Stimulated activated CD4-positive, alpha-beta T cell treated with anti-CD3 and anti-CD28 coated beads, Interleukin-15, amount 100 ng/mL, for 24 hours (primary cell): ENCODE data around the gene MAML3.

Experiments
- DNase-seq: peaks from one replicate; pipeline ENCODE4 v3.0.0-alpha.2; 2020

The MAML3 gene

DNA sequence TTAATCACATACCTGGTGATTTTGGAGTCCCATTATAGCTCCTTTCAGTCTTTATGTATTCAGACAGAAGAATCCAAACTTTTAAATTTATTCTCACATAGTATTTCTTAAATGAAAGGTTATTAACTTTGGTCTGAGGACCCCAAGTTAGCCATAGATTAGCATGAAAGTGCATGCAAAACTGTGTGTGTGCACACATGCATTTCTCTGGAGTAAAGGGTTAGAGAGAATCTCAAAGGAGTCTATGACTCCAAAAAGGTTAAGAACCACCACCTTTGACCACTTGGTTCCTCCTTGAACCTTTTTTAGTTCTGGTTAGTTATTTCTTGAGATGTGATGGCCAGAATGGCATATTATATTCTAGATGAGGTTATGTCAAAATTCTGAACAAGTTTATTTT is 386.4 kb downstream of the MAML3 start:
- DNase-seq = no peak

- no peak for DNase-seq
These were observed 386.8 kb downstream of the MAML3 start for GRCh38 chr4:139767168-139767567.

GRCh38 chr4:139764686-139765310 is 389.2 kb downstream of the MAML3 start:
- no peak for DNase-seq

GRCh38 chr4:139764182-139764581 is 389.8 kb downstream of the MAML3 start:
- no peak for DNase-seq

DNA sequence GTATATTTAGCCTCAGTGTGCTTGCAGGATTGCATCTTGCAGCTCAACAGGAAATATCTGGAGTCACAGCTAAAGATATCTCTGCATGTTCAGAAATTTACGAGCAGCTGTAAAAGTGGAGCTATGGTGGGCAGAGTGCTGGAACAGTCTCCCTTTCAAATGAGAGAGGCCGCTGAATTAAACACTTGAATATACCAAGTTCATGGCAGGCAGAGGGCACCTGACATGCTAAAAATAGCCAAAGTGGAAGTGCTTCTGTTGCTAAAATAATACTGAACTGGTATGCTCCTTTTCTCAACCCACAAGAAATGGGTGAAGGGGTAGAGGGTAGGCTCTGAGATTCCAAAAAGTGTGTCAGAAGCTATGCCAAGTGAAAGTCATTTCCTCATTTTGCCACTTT is 390.3 kb downstream of the MAML3 start:
- no peak for DNase-seq

DNA sequence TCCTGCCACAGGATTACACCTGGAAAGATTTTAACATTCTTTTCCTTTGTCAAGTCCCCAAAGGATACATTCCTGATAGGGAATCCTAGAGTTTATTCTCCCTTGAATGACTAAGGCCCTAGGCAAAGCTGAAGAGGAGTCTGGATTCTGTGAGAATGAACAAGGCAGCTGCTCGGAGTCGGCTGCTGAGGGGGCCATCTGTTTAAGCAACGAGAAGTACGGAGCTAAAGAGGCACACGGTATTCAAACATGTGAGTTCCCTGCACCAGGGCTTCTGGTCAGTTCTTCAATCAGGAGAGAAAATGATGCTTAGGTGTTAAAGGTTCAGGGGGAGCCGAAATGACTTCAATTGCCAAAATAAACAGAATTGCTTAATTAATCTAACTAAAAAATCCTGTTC is 390.8 kb downstream of the MAML3 start:
- no peak for DNase-seq

GRCh38 chr4:139762720-139763119 is 391.3 kb downstream of the MAML3 start:
- no peak for DNase-seq

DNA sequence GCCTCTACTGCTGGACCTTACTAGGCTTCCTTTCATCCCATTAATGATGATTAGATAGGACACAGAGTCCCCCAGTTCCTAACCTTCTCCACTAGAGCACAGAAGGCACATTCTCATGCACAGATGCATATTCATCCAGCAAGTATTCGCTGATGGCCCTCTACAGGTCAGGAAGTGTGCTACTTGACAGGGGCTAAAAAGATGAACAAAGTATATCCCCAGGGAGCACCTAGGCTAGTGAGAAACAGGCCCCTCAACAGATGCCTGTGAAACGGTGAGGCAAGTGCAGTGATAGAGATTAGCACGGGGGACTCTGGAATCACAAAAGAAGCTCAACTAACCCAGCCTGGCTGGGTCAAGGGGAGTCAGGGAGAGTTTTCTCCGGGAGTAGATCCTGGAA is 392.5 kb downstream of the MAML3 start:
- no peak for DNase-seq

DNA sequence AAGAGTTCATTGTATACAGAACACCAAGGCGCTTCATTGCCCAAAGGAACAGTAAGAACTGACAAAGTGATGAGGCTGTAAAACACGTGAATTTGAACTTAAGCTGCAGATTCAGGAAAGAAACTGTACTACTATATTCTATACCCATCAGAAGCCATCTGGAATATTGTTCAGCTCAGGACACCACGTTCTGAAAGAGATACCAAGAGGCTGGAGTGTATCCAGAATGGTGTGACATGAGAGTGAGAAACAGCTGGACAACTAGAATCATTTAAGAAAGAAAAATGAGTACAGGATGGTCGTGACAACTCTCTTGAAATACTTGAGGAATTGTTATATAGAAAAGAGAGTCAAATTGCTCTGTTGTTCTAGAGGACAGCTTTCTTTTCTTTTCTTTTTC is 393.4 kb downstream of the MAML3 start:
- no peak for DNase-seq

DNA sequence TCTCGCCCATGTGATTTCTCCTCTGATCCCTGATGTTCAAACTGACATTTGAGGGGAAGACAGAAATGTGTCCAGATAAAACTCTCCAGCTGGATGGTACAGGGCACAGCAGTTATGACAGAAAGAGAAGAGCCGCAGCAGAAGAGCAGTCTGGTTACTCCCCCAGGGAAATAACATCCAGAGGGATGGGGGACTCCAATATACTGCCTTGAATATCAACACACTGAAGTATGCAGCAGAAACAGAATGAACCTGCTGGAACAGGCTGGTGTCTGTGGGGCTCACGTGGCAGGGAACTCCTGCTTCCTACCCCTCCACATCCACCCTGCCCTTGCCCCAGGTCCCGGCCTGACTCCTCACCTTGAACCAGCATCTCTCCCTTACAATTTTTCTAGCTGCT is 394.9 kb downstream of the MAML3 start:
- DNase-seq = no peak

DNA sequence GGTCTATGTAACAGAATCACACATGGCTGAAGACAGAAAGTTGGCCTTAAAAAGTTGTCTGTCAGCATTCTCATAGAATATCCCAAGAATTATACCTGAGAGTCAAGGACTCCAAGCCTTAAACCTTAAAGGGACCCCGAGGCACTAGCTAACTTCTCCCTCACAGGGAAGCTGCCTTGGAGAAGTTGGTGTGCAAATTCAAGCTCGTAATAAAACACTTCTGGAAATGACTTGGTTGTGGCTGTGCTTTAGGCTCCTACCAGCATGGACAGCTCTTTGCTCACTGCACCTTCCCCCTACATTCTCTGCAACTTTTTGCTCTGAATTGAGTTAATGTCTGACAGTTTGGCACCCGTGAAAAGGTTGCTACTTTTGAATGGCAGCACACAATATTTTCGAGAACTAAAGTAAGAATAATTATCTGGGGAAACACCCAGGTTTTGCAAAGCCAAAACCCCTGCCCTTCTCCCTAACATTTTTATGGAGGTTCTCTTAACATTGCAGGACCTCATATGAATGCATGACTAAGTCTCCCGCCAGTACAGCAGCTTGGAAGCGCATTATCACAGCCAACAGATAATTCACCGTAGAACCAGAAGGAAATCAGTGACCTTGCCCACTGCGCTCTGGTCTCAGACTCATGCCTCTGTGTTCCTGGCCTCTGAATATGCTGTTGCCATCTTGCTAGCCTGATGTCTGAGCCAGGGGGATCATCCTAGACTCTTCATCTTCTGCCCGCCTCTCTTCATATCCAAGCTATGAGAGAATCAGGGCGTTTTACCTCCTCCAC is 397.4 kb downstream of the MAML3 start:
- no peak for DNase-seq

DNA sequence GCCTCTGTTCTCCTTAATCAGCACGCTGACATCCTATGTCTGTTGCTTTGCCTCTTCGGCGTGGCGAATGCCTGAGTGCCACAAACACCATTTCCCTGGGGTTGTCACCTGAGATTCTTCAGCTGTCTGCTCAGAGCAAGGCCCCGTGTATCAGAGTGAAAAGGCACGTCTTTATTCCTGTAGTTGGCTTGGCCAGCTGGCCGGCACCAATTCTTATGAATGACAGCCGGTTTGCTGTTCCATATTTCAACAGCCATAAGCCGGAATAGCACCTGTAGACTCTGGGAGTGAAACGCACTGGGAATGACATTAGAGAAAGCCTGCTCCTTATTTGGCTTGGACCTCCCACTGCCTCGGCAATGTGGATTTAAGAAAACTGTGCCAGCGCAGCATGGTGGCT is 399.0 kb downstream of the MAML3 start:
- DNase-seq = no peak

GRCh38 chr4:139753686-139754085 is 400.3 kb downstream of the MAML3 start:
- no peak for DNase-seq

GRCh38 chr4:139749835-139750498 is 404.0 kb downstream of the MAML3 start:
- no peak for DNase-seq

GRCh38 chr4:139749338-139749737 is 404.6 kb downstream of the MAML3 start:
- DNase-seq = no peak

DNA sequence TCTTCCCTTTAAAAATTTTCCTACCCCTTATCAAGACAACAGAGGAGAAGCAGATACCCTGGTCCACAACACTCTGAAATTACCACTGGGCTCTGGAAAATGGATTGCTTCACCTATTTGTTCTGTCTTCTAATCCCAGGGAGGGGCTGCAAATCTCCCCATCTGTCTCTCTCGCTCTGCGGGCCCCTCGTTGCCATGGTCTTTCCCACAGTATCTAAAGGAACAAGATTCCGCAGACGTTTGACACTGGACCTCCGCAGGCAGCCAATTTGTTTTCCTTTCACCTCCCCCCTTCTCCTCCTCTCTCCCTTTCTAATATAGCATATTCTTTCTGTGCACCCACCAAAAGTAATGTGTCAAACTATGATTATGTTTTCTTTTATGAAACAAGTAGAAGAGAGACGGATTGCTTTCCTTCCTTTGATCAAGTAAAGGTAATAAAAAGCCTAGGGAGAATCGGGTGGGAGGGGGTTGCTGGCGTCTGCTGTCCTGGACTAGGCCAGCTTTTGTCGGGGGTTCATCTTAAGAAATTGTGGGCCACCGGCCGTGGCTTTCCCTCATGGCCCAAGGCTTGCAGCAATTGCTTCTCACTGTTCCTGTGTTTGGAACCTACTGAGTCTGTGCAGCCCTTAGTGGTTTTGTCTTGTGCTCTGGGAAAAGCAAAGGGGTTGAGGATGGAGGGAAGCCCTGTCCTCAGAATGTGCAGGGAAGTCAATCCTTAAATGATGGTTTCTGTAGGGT is 407.4 kb downstream of the MAML3 start:
- DNase-seq = no peak

GRCh38 chr4:139745111-139745639 is 408.8 kb downstream of the MAML3 start:
- no peak for DNase-seq

GRCh38 chr4:139744232-139744631 is 409.8 kb downstream of the MAML3 start:
- no peak for DNase-seq

GRCh38 chr4:139743027-139743426 is 411.0 kb downstream of the MAML3 start:
- DNase-seq = no peak

DNA sequence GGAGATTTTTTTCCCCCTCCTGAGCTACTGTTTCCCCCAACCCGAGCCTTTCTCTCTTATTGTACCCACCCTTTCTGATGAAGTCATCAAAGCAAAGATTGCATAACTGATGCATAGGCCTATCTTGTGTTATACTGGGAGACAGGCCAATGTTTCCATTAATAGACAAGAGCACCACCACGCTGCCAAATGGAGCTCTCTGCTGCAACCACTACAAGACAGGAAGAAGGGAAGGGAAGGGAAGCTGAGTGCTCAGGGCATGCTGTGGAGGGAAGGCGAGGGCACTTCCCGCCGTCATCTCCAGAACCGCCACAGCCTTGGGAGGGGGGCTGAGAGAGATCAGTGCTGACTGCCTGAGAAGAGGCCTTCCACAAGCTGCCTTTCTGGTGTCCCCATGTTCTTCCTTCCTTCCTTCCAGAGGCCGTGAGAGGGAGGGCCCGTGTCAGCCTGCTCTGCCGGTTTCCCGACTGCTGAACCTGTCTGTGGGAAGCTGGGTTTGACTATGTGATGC is 413.4 kb downstream of the MAML3 start:
- no peak for DNase-seq

- no peak for DNase-seq
These were observed 413.9 kb downstream of the MAML3 start for GRCh38 chr4:139740121-139740520.

DNA sequence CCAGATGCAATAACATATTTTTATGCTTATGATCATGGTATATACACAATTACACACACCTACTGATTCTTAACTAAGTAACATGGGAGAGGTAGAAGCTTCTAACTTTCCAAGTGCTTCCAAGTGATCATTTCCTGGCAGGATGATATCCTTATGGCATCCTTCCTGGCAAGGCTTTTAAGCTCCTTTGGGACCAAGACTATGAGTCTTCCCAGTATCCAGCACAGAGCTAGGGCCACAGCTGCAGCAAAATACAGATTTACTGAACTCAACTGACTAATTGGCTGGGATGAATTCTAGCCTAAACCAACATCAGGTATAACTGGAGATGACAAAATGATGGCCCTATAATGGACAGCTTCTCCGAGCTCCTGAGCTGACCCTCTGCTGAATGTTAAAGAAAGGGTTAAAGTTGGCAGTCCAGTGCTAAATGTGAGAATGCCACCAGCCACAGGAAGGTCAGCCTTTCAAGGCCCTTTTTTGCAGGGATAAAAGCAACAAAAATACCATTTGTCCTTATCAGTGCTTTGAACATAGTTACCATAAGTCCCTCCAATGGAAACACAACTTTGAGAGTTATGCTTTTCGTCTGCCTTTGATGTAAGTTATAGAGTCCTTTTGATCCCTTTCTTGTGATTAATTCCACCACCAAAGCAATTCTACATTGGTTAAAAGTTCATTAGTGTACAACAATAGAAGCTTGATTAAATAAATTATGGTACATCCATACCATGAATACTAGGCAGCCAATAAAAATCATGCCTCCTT is 415.0 kb downstream of the MAML3 start:
- DNase-seq = no peak
